Left ventricle myocardium superior (tissue), 1 donor: ENCODE data around the gene SLC33A1. TPM values are rescaled to one million over a fixed set of nuclear protein-coding genes. Genes with fewer than 3 reads are reported as not detected.
"Not testable (repeated sequence)": the region's sequence is repeated elsewhere in the genome, so short reads cannot be mapped to it uniquely, and the experiment has no call there.

Experiments used
- ATAC-seq: fragments of 200-7000 bp; cut with Tn5 transposase; one replicate; pipeline ENCODE4 v1.9.1; 2020; ENCODE audit warnings: mild to moderate bottlenecking, moderate library complexity
- DNase-seq: peaks from one replicate; pipeline ENCODE4 v3.0.0-alpha.2; 2020
- intact Hi-C: fragments of 100-400 bp; cut with micrococcal nuclease; formaldehyde crosslinking; loops from one replicate; pipeline ENCODE4 v1.11.0; 2022
- long read RNA-seq: library from polyadenylated mRNA; unstranded; transcript quantifications from one replicate; pipeline ENCODE4 v2.0.0, GENCODE V29; 2021
- total RNA-seq: library from RNA; stranded (reverse); fragmentation: NEBNext Ultra II Directional; extraction: Animal tissue kit (Norgen Biotek cat#: 25700); gene quantifications from one replicate; pipeline ENCODE4 v1.2.1, GENCODE V29; 2021
- donor health status: DM: no; HTN: yes; CAD: no; lungs with severe emphysema.

Gene SLC33A1
- 21.2 TPM for total RNA-seq
- long read RNA-seq, full-length matches to known transcripts = 19 of 23 reads
- long read RNA-seq, partial matches to known transcripts = 0 of 23 reads
- long read RNA-seq, other reads (novel, unspliced or antisense) = 4 of 23 reads

- intact Hi-C loops = no loop called here
- DNase-seq (peak; percentile 99), ATAC-seq (peak; percentile 98)
Observed at GRCh38 chr3:155854141-155854940, at the start of gene SLC33A1. Gene SLC33A1 (minus strand): TSS chr3:155854427. CDS start chr3:155853997, 430 bp downstream.

- intact Hi-C loops = no loop called here
- ATAC-seq (no peak), DNase-seq (no peak)
Observed at GRCh38 chr3:155895379-155895900, 41.2 kb upstream of the SLC33A1 start.

- no peak for DNase-seq
- intact Hi-C loops = no loop called here
- no peak for ATAC-seq
Observed at GRCh38 chr3:155891321-155891720, 37.1 kb upstream of the SLC33A1 start.

GRCh38 chr3:155890671-155891190, 36.5 kb upstream of the SLC33A1 start:
- peak; percentile 33 for ATAC-seq
- intact Hi-C loops = no loop called here
- no peak for DNase-seq

- ATAC-seq (no peak), DNase-seq (no peak)
- intact Hi-C loops = no loop called here
Observed at GRCh38 chr3:155889952-155890351, 35.7 kb upstream of the SLC33A1 start.

- DNase-seq (no peak), ATAC-seq (no peak)
- intact Hi-C loops = no loop called here
Observed at GRCh38 chr3:155889212-155889611, 35.0 kb upstream of the SLC33A1 start.

GRCh38 chr3:155886915-155887314, 32.7 kb upstream of the SLC33A1 start:
- no peak for ATAC-seq
- DNase-seq = no peak
- intact Hi-C loops = no loop called here

GRCh38 chr3:155886348-155886747, 32.1 kb upstream of the SLC33A1 start:
- intact Hi-C loops, DNase-seq, ATAC-seq: not testable (repeated sequence)

GRCh38 chr3:155885292-155885691, 31.1 kb upstream of the SLC33A1 start:
- DNase-seq (no peak), ATAC-seq (no peak)
- intact Hi-C loops = no loop called here

GRCh38 chr3:155884292-155884691, 30.1 kb upstream of the SLC33A1 start:
- no peak for ATAC-seq
- no peak for DNase-seq
- intact Hi-C loops = no loop called here

GRCh38 chr3:155880286-155880685, 26.1 kb upstream of the SLC33A1 start:
- DNase-seq (no peak), ATAC-seq (no peak)
- intact Hi-C loops = no loop called here

- DNase-seq = no peak
- intact Hi-C loops = loop anchor here (10.0 kb wide), 1 partner anchor 72 kb away; the partner anchor contains the start of gene C3orf33
- no peak for ATAC-seq
Observed at GRCh38 chr3:155876503-155876902, 22.3 kb upstream of the SLC33A1 start.

GRCh38 chr3:155876037-155876436, 21.8 kb upstream of the SLC33A1 start:
- DNase-seq (no peak), ATAC-seq (no peak)
- intact Hi-C loops = loop anchor here (10.0 kb wide), 1 partner anchor 71 kb away; the partner anchor contains the start of gene C3orf33

GRCh38 chr3:155872904-155873646, 18.8 kb upstream of the SLC33A1 start:
- intact Hi-C loops = loop anchor here (10.0 kb wide), 1 partner anchor 68 kb away; the partner anchor contains the start of gene C3orf33

GRCh38 chr3:155871746-155872158, 17.5 kb upstream of the SLC33A1 start:
- intact Hi-C loops = loop anchor here (10.0 kb wide), 1 partner anchor 67 kb away; the partner anchor contains the start of gene C3orf33
- DNase-seq = no peak
- ATAC-seq = no peak

More at GRCh38 chr3:155872904-155873646, 18.8 kb upstream of the SLC33A1 start:
- no peak for DNase-seq
- no peak for ATAC-seq

- DNase-seq (peak; percentile 74), ATAC-seq (peak; percentile 61)
- intact Hi-C loops = loop anchor here (10.0 kb wide), 1 partner anchor 66 kb away; the partner anchor contains the start of gene C3orf33
Observed at GRCh38 chr3:155870945-155871745, 16.9 kb upstream of the SLC33A1 start.

GRCh38 chr3:155870133-155870944, 16.1 kb upstream of the SLC33A1 start, which contains the start of gene GMPS:
Gene GMPS (plus strand): TSS chr3:155870650. CDS start chr3:155870871, 221 bp downstream.
- ATAC-seq (peak; percentile 97), DNase-seq (peak; percentile 98)
- intact Hi-C loops = loop anchor here (10.0 kb wide), 1 partner anchor 66 kb away; the partner anchor contains the start of gene C3orf33
